Neuronal stem cell (in vitro differentiated cells): Measurements from ENCODE around the gene EMC10.

ENCODE experiments used
- DNase-seq: peaks from one replicate; pipeline ENCODE4 v3.0.0-alpha.2; 2013; ENCODE audit warnings: low spot score
- H2AFZ ChIP-seq: one replicate; pipeline ENCODE4 v1.6.1; 2013; ENCODE audit warnings: mild to moderate bottlenecking, low read length, inconsistent platforms
- H2AK5ac ChIP-seq: 2 replicates; pipeline ENCODE4 v1.6.1; 2013; ENCODE audit warnings: low read depth, mild to moderate bottlenecking, inconsistent platforms, low read length, moderate library complexity, mixed read lengths
- H2BK120ac ChIP-seq: 2 replicates; pipeline ENCODE4 v1.6.1; 2013; ENCODE audit warnings: low read depth, mild to moderate bottlenecking, inconsistent platforms, low read length, moderate library complexity, mixed read lengths
- H2BK12ac ChIP-seq: one replicate; pipeline ENCODE4 v1.6.1; 2013; ENCODE audit warnings: low read length, inconsistent platforms
- H2BK15ac ChIP-seq: 2 replicates; pipeline ENCODE4 v1.6.1; 2013; ENCODE audit warnings: mild to moderate bottlenecking, low read length, inconsistent platforms, mixed read lengths
- H2BK5ac ChIP-seq: one replicate; pipeline ENCODE4 v1.6.1; 2013; ENCODE audit warnings: inconsistent platforms, mild to moderate bottlenecking, low read length, moderate library complexity
- H3K14ac ChIP-seq: one replicate; pipeline ENCODE4 v1.6.1; 2013; ENCODE audit warnings: low read length, inconsistent platforms
- H3K18ac ChIP-seq: 2 replicates; pipeline ENCODE4 v1.6.1; 2013; ENCODE audit warnings: low read length, inconsistent platforms
- H3K23ac ChIP-seq: 2 replicates; pipeline ENCODE4 v1.6.1; 2013; ENCODE audit warnings: low read depth, mild to moderate bottlenecking, mixed read lengths, low read length, inconsistent platforms; ENCODE audit not compliant: poor library complexity
- H3K27ac ChIP-seq: replicated peaks from 3 replicates; pipeline ENCODE4 v1.5.1; 2013; ENCODE audit warnings: low read length, inconsistent platforms
- H3K27me3 ChIP-seq, 3 experiments: 2 replicates each; pipeline ENCODE4 v1.6.1; 2013; ENCODE audit warnings: low read length in 3 of 3, mild to moderate bottlenecking in 2 of 3, inconsistent platforms in 1 of 3, low read depth in 1 of 3, mixed read lengths in 1 of 3, moderate library complexity in 1 of 3; ENCODE audit not compliant: control insufficient read depth in 3 of 3, insufficient read depth in 3 of 3
- H3K36me3 ChIP-seq, 2 donors: replicated peaks in 1 of 2; 2 replicates each; pipeline ENCODE4 v1.6.1; 2013; ENCODE audit warnings: low read length in 2 of 2; ENCODE audit not compliant: control insufficient read depth in 2 of 2, insufficient read depth in 2 of 2
- H3K4ac ChIP-seq: 2 replicates; pipeline ENCODE4 v1.6.1; 2013; ENCODE audit warnings: inconsistent platforms, mild to moderate bottlenecking, low read length, moderate library complexity
- H3K4me1 ChIP-seq, 2 donors: 1 replicate in 1 of 2; 2 replicates in 1 of 2; pipeline ENCODE4 v1.6.1; 2013; ENCODE audit warnings: low read length in 2 of 2, low read depth in 1 of 2; ENCODE audit not compliant: control insufficient read depth in 2 of 2, insufficient read depth in 1 of 2
- H3K4me2 ChIP-seq: one replicate; pipeline ENCODE4 v1.6.1; 2013; ENCODE audit warnings: mild to moderate bottlenecking, low read length, inconsistent platforms; ENCODE audit not compliant: insufficient read depth, poor library complexity, severe bottlenecking
- H3K4me3 ChIP-seq, 2 donors: 2 replicates each; pipeline ENCODE4 v1.5.1; 2013; ENCODE audit warnings: low read length in 2 of 2, mild to moderate bottlenecking in 2 of 2, inconsistent platforms in 1 of 2, moderate library complexity in 1 of 2
- H3K79me1 ChIP-seq: one replicate; pipeline ENCODE4 v1.6.1; 2013; ENCODE audit warnings: low read depth, mild to moderate bottlenecking, inconsistent platforms, low read length, moderate library complexity
- H3K9ac ChIP-seq: one replicate; pipeline ENCODE4 v1.6.1; 2013; ENCODE audit warnings: mild to moderate bottlenecking, low read depth, low read length, inconsistent platforms; ENCODE audit not compliant: poor library complexity
- H3K9me3 ChIP-seq, 2 donors: replicated peaks in 1 of 2; 2 replicates each; pipeline versions ENCODE3 to v1.6.1; 2013; ENCODE audit warnings: low read length in 2 of 2, mild to moderate bottlenecking in 2 of 2, inconsistent platforms in 1 of 2, low read depth in 1 of 2, mixed read lengths in 1 of 2, moderate library complexity in 1 of 2; ENCODE audit not compliant: control insufficient read depth in 2 of 2, insufficient read depth in 1 of 2
- H4K8ac ChIP-seq: one replicate; pipeline ENCODE4 v1.6.1; 2013; ENCODE audit warnings: low read depth, mild to moderate bottlenecking, inconsistent platforms, low read length, moderate library complexity
- H4K91ac ChIP-seq: one replicate; pipeline ENCODE4 v1.6.1; 2013; ENCODE audit warnings: low read length, low read depth, mild to moderate bottlenecking, inconsistent platforms; ENCODE audit not compliant: poor library complexity
- WGBS, 2 donors: extraction: QIAGEN DNeasy Blood & Tissue Kit; methylation state at CpG; one replicate each; pipeline ENCODE4 v1.1.7; 2013; ENCODE audit warnings: missing lambda C conversion rate in 2 of 2, mixed read lengths in 1 of 2; ENCODE audit not compliant: insufficient read length in 2 of 2, insufficient replicate concordance in 1 of 2; ENCODE audit errors: extremely low coverage in 2 of 2; 5-methylcytosine and 5-hydroxymethylcytosine counted together

Gene EMC10

DNA sequence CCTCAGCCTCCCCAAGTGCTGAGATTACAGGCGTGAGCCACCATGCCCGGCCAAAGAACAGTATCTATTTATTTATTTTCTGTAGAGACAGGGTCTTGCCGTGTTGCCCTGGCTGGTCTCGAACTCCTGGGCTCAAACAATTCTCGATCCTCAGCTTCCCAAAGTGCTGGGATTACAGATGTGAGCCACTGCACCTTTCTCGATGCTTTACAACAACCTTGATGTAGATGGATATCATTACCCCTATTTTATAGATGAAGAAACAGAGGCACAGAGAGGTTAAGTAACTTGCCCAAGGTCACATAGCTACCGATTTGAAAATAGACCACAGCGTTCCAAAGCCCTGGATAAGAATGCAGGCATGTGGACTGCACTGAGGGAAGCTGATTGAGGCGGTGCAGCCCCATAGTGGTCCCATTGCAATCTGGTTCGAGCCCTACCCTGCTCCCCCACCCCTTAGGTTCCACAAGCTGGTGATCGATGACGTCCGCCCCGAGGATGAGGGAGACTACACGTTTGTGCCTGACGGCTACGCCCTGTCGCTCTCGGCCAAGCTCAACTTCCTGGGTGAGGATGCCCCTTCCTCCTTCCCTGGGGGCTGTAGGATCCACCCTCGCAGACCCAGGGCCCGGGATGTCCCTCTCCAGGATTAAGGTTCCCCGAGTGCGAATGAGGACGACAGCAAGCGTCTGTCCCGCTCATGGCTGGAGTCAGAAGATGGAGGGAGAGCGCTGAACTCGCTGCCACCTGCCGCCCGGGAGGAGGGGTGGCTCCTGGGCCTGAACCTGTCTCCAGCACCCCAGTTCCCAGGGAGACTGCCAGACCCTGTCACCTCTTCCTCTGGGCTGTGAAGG lies 25.7 kb upstream of the EMC10 start:
- Histone ChIP-seq H3K14ac (no peak overlapping the region), H3K27ac (no peak overlapping the region), H3K4me1 (no peaks in the 10 kb centered on the region), H3K79me1 (no peaks in the 10 kb centered on the region), H3K4me3 (peak overlapping the region in 1 of 2 donors; percentile 17), H2BK120ac (no peak overlapping the region), H2AK5ac (no peak overlapping the region), H2AFZ (no peak overlapping the region), H3K4me2 (no peak overlapping the region), H2BK5ac (no peak overlapping the region), H3K9ac (no peak overlapping the region), H3K18ac (peak overlapping the region; percentile 24), H3K23ac (peak overlapping the region; percentile 2), H2BK15ac (no peak overlapping the region), H4K8ac (no peak overlapping the region), H3K27me3 (no peaks in the 10 kb centered on the region), H4K91ac (no peak overlapping the region), H3K4ac (no peak overlapping the region), H2BK12ac (no peak overlapping the region), H3K36me3 (no peaks in the 10 kb centered on the region), H3K9me3 (peaks cover 0 to 4% of the 10 kb centered on the region in 2 donors)
- DNase-seq = no peak
- WGBS, 2 donors = no CpG with 5 or more reads among the region's 30 CpGs

DNA sequence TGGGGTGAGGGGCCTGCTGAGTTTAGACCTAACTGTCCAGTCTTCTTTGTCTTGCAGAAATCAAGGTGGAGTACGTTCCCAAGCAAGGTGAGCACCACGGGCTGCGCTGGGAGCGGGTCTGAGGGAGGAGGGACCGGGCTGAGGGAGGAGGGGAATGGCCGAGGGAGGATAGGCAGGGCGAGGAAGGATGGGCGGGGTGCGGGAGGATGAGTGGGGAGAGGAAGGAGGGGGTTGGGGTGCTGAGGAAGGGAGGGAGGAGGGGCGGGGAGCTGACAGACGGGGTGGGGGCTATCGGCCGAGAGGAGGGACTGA lies 25.1 kb upstream of the EMC10 start:
- Histone ChIP-seq H2BK120ac (no peak overlapping the region), H2AFZ (no peak overlapping the region), H3K27ac (no peak overlapping the region), H3K36me3 (no peaks in the 10 kb centered on the region), H2BK15ac (no peak overlapping the region), H3K4me2 (no peak overlapping the region), H3K4me3 (no peak overlapping the region), H4K91ac (no peak overlapping the region), H2AK5ac (no peak overlapping the region), H2BK12ac (no peak overlapping the region), H3K14ac (no peak overlapping the region), H3K23ac (peak overlapping the region; percentile 2), H3K9me3 (peaks cover 0 to 4% of the 10 kb centered on the region in 2 donors), H3K9ac (no peak overlapping the region), H3K79me1 (no peaks in the 10 kb centered on the region), H3K4me1 (no peaks in the 10 kb centered on the region), H2BK5ac (no peak overlapping the region), H3K4ac (no peak overlapping the region), H4K8ac (no peak overlapping the region), H3K18ac (peak overlapping the region; percentile 24), H3K27me3 (no peaks in the 10 kb centered on the region)
- DNase-seq = no peak
- no CpG with 5 or more reads among the region's 13 CpGs for WGBS, 2 donors

DNA sequence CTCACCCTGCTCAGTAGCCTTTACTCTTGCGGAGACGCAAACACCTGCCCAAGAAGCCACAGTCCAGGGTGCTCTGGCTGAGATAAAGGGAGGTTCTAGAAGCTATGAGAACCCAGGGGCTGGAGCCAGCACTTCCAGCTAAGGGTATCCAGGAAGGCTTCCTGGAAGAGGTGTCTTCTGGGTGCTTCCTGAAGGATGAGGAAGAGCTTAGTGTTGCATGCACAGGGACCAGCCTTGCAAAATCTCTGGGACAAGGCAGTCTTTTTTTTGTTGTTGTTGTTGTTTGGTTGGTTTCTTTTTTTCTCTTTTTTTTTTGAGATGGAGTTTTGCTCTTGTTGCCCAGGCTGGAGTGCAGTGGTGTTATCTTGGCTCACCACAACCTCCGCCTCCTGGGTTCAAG lies 23.1 kb upstream of the EMC10 start:
- H2AK5ac ChIP-seq = no peak overlapping the region
- DNase-seq = no peak
- no peak overlapping the region for H3K18ac ChIP-seq
- H3K9ac ChIP-seq = no peak overlapping the region
- no peak overlapping the region for H3K4me3 ChIP-seq
- no peak overlapping the region for H3K23ac ChIP-seq
- no peaks in the 10 kb centered on the region for H3K4me1 ChIP-seq
- no peak overlapping the region for H2BK5ac ChIP-seq
- H3K14ac ChIP-seq = no peak overlapping the region
- no peak overlapping the region for H2AFZ ChIP-seq
- no peak overlapping the region for H3K27ac ChIP-seq
- H3K36me3 ChIP-seq = no peaks in the 10 kb centered on the region
- H3K79me1 ChIP-seq = no peaks in the 10 kb centered on the region
- no peak overlapping the region for H4K91ac ChIP-seq
- H2BK120ac ChIP-seq = no peak overlapping the region
- H2BK12ac ChIP-seq = no peak overlapping the region
- H2BK15ac ChIP-seq = no peak overlapping the region
- H3K4ac ChIP-seq = no peak overlapping the region
- H4K8ac ChIP-seq = no peak overlapping the region
- H3K9me3 ChIP-seq = peaks cover 0 to under 1% of the 10 kb centered on the region in 2 donors
- peaks cover 0 to 3% (median 0%) of the 10 kb centered on the region in 3 experiments for H3K27me3 ChIP-seq
- no CpG with 5 or more reads among the region's 3 CpGs for WGBS, 2 donors
- H3K4me2 ChIP-seq = no peak overlapping the region

DNA sequence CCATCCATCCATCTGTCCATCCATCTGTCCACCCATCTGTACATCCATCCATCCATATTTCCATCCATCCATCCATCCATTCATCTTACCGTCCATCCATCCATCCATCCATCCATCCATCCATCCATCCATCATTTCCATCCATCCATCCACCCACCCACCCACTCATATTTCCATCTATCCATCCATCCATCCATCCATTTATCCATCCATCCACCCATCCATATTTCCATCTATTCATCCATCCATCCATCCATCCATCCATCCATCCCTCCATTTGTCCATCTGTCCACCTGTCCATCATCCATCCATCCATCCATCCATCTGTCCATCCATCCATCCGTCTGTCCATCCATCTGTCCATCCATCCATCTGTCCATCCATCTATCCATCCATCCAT lies 20.3 kb upstream of the EMC10 start:
- H2BK12ac ChIP-seq = no peak overlapping the region
- H3K4me1 ChIP-seq = peaks cover 0 to 5% of the 10 kb centered on the region in 2 donors
- H3K27ac ChIP-seq = no peak overlapping the region
- DNase-seq = no peak
- no peak overlapping the region for H3K9ac ChIP-seq
- no peak overlapping the region for H3K14ac ChIP-seq
- H3K4me3 ChIP-seq = no peak overlapping the region
- H3K36me3 ChIP-seq = no peaks in the 10 kb centered on the region
- H2AK5ac ChIP-seq = no peak overlapping the region
- H4K91ac ChIP-seq = no peak overlapping the region
- H3K4ac ChIP-seq = no peak overlapping the region
- no peak overlapping the region for H2BK15ac ChIP-seq
- no peak overlapping the region for H2AFZ ChIP-seq
- H2BK120ac ChIP-seq = no peak overlapping the region
- no peak overlapping the region for H3K4me2 ChIP-seq
- H2BK5ac ChIP-seq = no peak overlapping the region
- H3K79me1 ChIP-seq = no peaks in the 10 kb centered on the region
- H3K9me3 ChIP-seq = no peaks in the 10 kb centered on the region
- H3K18ac ChIP-seq = no peak overlapping the region
- H4K8ac ChIP-seq = no peak overlapping the region
- no peak overlapping the region for H3K23ac ChIP-seq
- WGBS, 2 donors = 100% methylated on average over 1 of the region's 2 CpGs
- peaks cover 0 to 3% (median 0%) of the 10 kb centered on the region in 3 experiments for H3K27me3 ChIP-seq
